H1 (cell line): ENCODE measurements around the gene BORCS6. TPM values are rescaled to one million over a fixed set of nuclear protein-coding genes. Genes with fewer than 3 reads are reported as not detected.
A peak's percentile ranks its signal among the peaks of the same experiment; 100 is the strongest.

ENCODE experiments used
- CTCF ChIA-PET: fragments of 300-600 bp; sonication (Branson Sonifier 250); formaldehyde crosslinking; loops from one replicate; lab custom pipeline; 2021; ENCODE audit not compliant: partially characterized antibody; lab: Charles Lee
- POLR2A ChIA-PET: fragments of 300-600 bp; sonication (Branson Sonifier 250); formaldehyde crosslinking; loops from one replicate; lab custom pipeline; 2021; ENCODE audit warnings: inconsistent platforms; ENCODE audit not compliant: partially characterized antibody; lab: Charles Lee
- DNase-seq, 2 experiments: peaks; one replicate each; pipeline versions ENCODE4 v3.0.0 to v3.0.0-alpha.2; 2010 to 2022; ENCODE audit warnings: low spot score in 2 of 2, low read depth in 1 of 2, mixed read lengths in 1 of 2
- FAIRE-seq: peaks from 2 replicates; lab custom pipeline; 2011; peaks lifted over from hg19 to GRCh38; lab: Jason Lieb, UNC
- H2AFZ ChIP-seq: 2 replicates; pipeline ENCODE4 v1.8.1; 2012; ENCODE audit warnings: low read length, inconsistent platforms
- H2AK5ac ChIP-seq: 2 replicates; pipeline ENCODE4 v1.6.1; 2013; ENCODE audit warnings: low read depth, low read length
- H2BK120ac ChIP-seq: replicated peaks from 2 replicates; pipeline ENCODE3; 2013; ENCODE audit warnings: low read depth, low read length, inconsistent platforms
- H2BK12ac ChIP-seq: 2 replicates; pipeline ENCODE4 v1.6.1; 2013; ENCODE audit warnings: low read depth, low read length
- H2BK15ac ChIP-seq: 2 replicates; pipeline ENCODE4 v1.6.1; 2013; ENCODE audit warnings: low read length
- H2BK20ac ChIP-seq: 2 replicates; pipeline ENCODE4 v1.6.1; 2013; ENCODE audit warnings: low read length
- H2BK5ac ChIP-seq: 2 replicates; pipeline ENCODE4 v1.6.1; 2013; ENCODE audit warnings: low read depth, low read length
- H3K14ac ChIP-seq: 2 replicates; pipeline ENCODE4 v1.6.1; 2013; ENCODE audit warnings: inconsistent platforms; ENCODE audit not compliant: insufficient read length
- H3K18ac ChIP-seq: 2 replicates; pipeline ENCODE4 v1.6.1; 2013; ENCODE audit warnings: low read length; ENCODE audit errors: extremely low read depth
- H3K23ac ChIP-seq: 2 replicates; pipeline ENCODE4 v1.6.1; 2013; ENCODE audit warnings: inconsistent platforms; ENCODE audit not compliant: insufficient read length
- H3K23me2 ChIP-seq: 2 replicates; pipeline ENCODE4 v1.6.1; 2013; ENCODE audit warnings: low read depth, low read length
- H3K27ac ChIP-seq: 2 replicates; pipeline ENCODE4 v1.6.1; 2011; ENCODE audit warnings: low read depth, low read length, inconsistent platforms
- H3K27me3 ChIP-seq, 4 experiments: replicated peaks in 1 of 4; 1 replicate in 1 of 4; 2 replicates in 3 of 4; pipeline versions ENCODE4 v1.6.1 to v1.8.1; 2011 to 2013; ENCODE audit warnings: low read length in 3 of 4, mild to moderate bottlenecking in 3 of 4, inconsistent platforms in 2 of 4, mixed read lengths in 2 of 4, moderate library complexity in 1 of 4; ENCODE audit not compliant: control insufficient read depth in 3 of 4, insufficient read depth in 3 of 4; ENCODE audit errors: extremely low read depth in 1 of 4
- H3K36me3 ChIP-seq, 4 experiments: 2 replicates each; pipeline versions ENCODE4 v1.6.1 to v1.8.1; 2011 to 2013; ENCODE audit warnings: mild to moderate bottlenecking in 4 of 4, low read length in 3 of 4, moderate library complexity in 2 of 4, control low read depth in 1 of 4, inconsistent platforms in 1 of 4; ENCODE audit not compliant: insufficient read depth in 4 of 4, control insufficient read depth in 2 of 4
- H3K4ac ChIP-seq: replicated peaks from 2 replicates; pipeline ENCODE3; 2013; ENCODE audit warnings: low read length, low read depth, mixed read lengths, inconsistent platforms; ENCODE audit not compliant: insufficient read length
- H3K4me1 ChIP-seq, 4 experiments: replicated peaks in 1 of 4; 1 replicate in 1 of 4; 2 replicates in 3 of 4; pipeline versions ENCODE4 v1.6.1 to v1.8.1; 2011 to 2013; ENCODE audit warnings: low read length in 3 of 4, inconsistent platforms in 2 of 4, mixed read lengths in 1 of 4; ENCODE audit not compliant: insufficient read depth in 4 of 4, control insufficient read depth in 3 of 4
- H3K4me2 ChIP-seq, 2 experiments: 2 replicates each; pipeline versions ENCODE4 v1.6.1 to v1.8.1; 2011 to 2013; ENCODE audit warnings: low read depth in 2 of 2, low read length in 2 of 2, control low read depth in 1 of 2, inconsistent platforms in 1 of 2, mild to moderate bottlenecking in 1 of 2; ENCODE audit not compliant: insufficient read depth in 1 of 2
- H3K4me3 ChIP-seq, 4 experiments: fragments of 200-600, 300-600 bp in 1 of 4; sonication (generic), shearing (Covaris generic), sonication (Bioruptor Twin) in 1 of 4; 2 replicates each; pipeline versions ENCODE4 v1.5.1 to v1.8.1; 2011 to 2016; ENCODE audit warnings: low read length in 4 of 4, low read depth in 3 of 4, control low read depth in 2 of 4, inconsistent platforms in 2 of 4, mild to moderate bottlenecking in 2 of 4, mixed read lengths in 1 of 4, moderate library complexity in 1 of 4; ENCODE audit not compliant: insufficient read depth in 2 of 4; ENCODE audit errors: extremely low read depth in 1 of 4
- H3K56ac ChIP-seq: replicated peaks from 2 replicates; pipeline ENCODE3; 2013; ENCODE audit warnings: low read depth, mild to moderate bottlenecking, mixed read lengths, low read length, inconsistent platforms; ENCODE audit not compliant: insufficient read length
- H3K79me1 ChIP-seq: 2 replicates; pipeline ENCODE4 v1.6.1; 2013; ENCODE audit warnings: low read depth, low read length, control low read depth
- H3K79me2 ChIP-seq, 2 experiments: 2 replicates each; pipeline versions ENCODE4 v1.6.1 to v1.8.1; 2012 to 2013; ENCODE audit warnings: low read length in 2 of 2, mild to moderate bottlenecking in 2 of 2, inconsistent platforms in 1 of 2; ENCODE audit not compliant: insufficient read depth in 2 of 2, control insufficient read depth in 1 of 2
- H3K9ac ChIP-seq, 4 experiments: replicated peaks in 1 of 4; 1 replicate in 1 of 4; 2 replicates in 3 of 4; pipeline versions ENCODE4 v1.6.1 to v1.8.1; 2011 to 2013; ENCODE audit warnings: low read depth in 3 of 4, low read length in 3 of 4, control low read depth in 2 of 4, mild to moderate bottlenecking in 2 of 4, moderate library complexity in 2 of 4, inconsistent platforms in 1 of 4; ENCODE audit errors: extremely low read depth in 1 of 4
- H3K9me3 ChIP-seq, 2 experiments: 2 replicates each; pipeline versions ENCODE4 v1.6.1 to v1.8.1; 2012 to 2013; ENCODE audit warnings: mild to moderate bottlenecking in 2 of 2, moderate library complexity in 2 of 2, control low read depth in 1 of 2, inconsistent platforms in 1 of 2, low read depth in 1 of 2, low read length in 1 of 2, mixed read lengths in 1 of 2; ENCODE audit not compliant: insufficient read depth in 2 of 2
- H4K20me1 ChIP-seq, 2 experiments: replicated peaks in 1 of 2; 2 replicates each; pipeline versions ENCODE3 to v1.8.1; 2011 to 2013; ENCODE audit warnings: inconsistent platforms in 2 of 2, low read length in 2 of 2, mild to moderate bottlenecking in 1 of 2; ENCODE audit not compliant: insufficient read depth in 2 of 2, control insufficient read depth in 1 of 2
- H4K5ac ChIP-seq: 2 replicates; pipeline ENCODE4 v1.6.1; 2013; ENCODE audit warnings: low read length, low read depth, mixed read lengths, inconsistent platforms; ENCODE audit not compliant: insufficient read length
- H4K8ac ChIP-seq: 2 replicates; pipeline ENCODE4 v1.8.0; 2013; ENCODE audit warnings: mild to moderate bottlenecking, moderate library complexity, low read length, inconsistent platforms; ENCODE audit not compliant: insufficient read depth; ENCODE audit errors: extremely low read depth
- H4K91ac ChIP-seq: replicated peaks from 2 replicates; pipeline ENCODE3; 2013; ENCODE audit warnings: low read length, mixed read lengths, inconsistent platforms; ENCODE audit not compliant: insufficient read length
- ASH2L ChIP-seq: fragments of 200-600, 300-600 bp; sonication (generic); IDR thresholded peaks from one replicate; pipeline ENCODE4 v1.7.1; 2017; ENCODE audit warnings: low read length
- BACH1 ChIP-seq: IDR thresholded peaks from 2 replicates; pipeline ENCODE4 v1.6.1; 2012; ENCODE audit warnings: low read length, improper control_type of control experiment
- CHD1 ChIP-seq: IDR thresholded peaks from 2 replicates; pipeline ENCODE4 v1.6.1; 2012; ENCODE audit warnings: low read depth, low read length, improper control_type of control experiment
- JUN ChIP-seq: IDR thresholded peaks from 2 replicates; pipeline ENCODE4 v1.6.1; 2011; ENCODE audit warnings: low read depth, mild to moderate bottlenecking, improper control_type of control experiment, low read length
- NRF1 ChIP-seq: IDR thresholded peaks from 2 replicates; pipeline ENCODE4 v1.6.1; 2011; ENCODE audit warnings: mild to moderate bottlenecking, low read depth, low read length, improper control_type of control experiment
- POLR2A ChIP-seq, 2 experiments: IDR thresholded peaks; 1 replicate in 1 of 2; 2 replicates in 1 of 2; pipeline ENCODE4 v1.6.1; 2011; ENCODE audit warnings: low read depth in 2 of 2, low read length in 2 of 2, mild to moderate bottlenecking in 2 of 2; ENCODE audit errors: control extremely low read depth in 1 of 2
- POLR2AphosphoS5 ChIP-seq: IDR thresholded peaks from 2 replicates; pipeline ENCODE4 v1.6.1; 2011; ENCODE audit warnings: low read depth, low read length
- SIN3A ChIP-seq, 2 experiments: IDR thresholded peaks in 1 of 2; conservative IDR thresholded peaks in 1 of 2; 2 replicates each; pipeline ENCODE4 v1.6.1; 2011 to 2012; ENCODE audit warnings: low read length in 2 of 2, improper control_type of control experiment in 1 of 2, low read depth in 1 of 2, mild to moderate bottlenecking in 1 of 2
- SIX5 ChIP-seq: IDR thresholded peaks from 2 replicates; pipeline ENCODE4 v1.6.1; 2011; ENCODE audit warnings: mild to moderate bottlenecking, low read depth, low read length
- SP1 ChIP-seq: IDR thresholded peaks from 2 replicates; pipeline ENCODE4 v1.6.1; 2011; ENCODE audit warnings: low read depth, low read length
- SP2 ChIP-seq: IDR thresholded peaks from 2 replicates; pipeline ENCODE4 v1.6.1; 2012; ENCODE audit warnings: mild to moderate bottlenecking, low read length, inconsistent platforms
- TAF7 ChIP-seq: optimal IDR thresholded peaks from 2 replicates; pipeline ENCODE3; 2011; ENCODE audit warnings: low read depth, mild to moderate bottlenecking, inconsistent platforms, low read length, moderate library complexity, borderline replicate concordance
- TCF12 ChIP-seq: IDR thresholded peaks from 2 replicates; pipeline ENCODE4 v1.6.1; 2011; ENCODE audit warnings: low read depth, mild to moderate bottlenecking, low read length
- YY1 ChIP-seq: IDR thresholded peaks from 2 replicates; pipeline ENCODE4 v1.6.1; 2011; ENCODE audit warnings: low read depth, mild to moderate bottlenecking, low read length
- WGBS, 2 experiments: shearing (Covaris generic) in 1 of 2; methylation state at CpG; one replicate each; pipeline versions ENCODE4 v1.1.6 to v1.1.7; 2013 to 2015; ENCODE audit warnings: low lambda C conversion rate in 2 of 2, mixed read lengths in 2 of 2, inconsistent platforms in 1 of 2, low coverage in 1 of 2, missing lambda C conversion rate in 1 of 2; ENCODE audit not compliant: insufficient replicate concordance in 2 of 2, insufficient coverage in 1 of 2, insufficient read length in 1 of 2; ENCODE audit errors: extremely low coverage in 1 of 2, missing lambda C conversion rate in 1 of 2; 5-methylcytosine and 5-hydroxymethylcytosine counted together
- polyA plus RNA-seq, 7 experiments: library from polyadenylated mRNA; depleted of rRNA in 3 of 7; stranded (reverse) in 5 of 7; unstranded in 2 of 7; fragments of >200 nt in 5 of 7; fragments of 200-250 nt in 2 of 7; gene quantifications; 1 replicate in 5 of 7; 2 replicates in 1 of 7; 4 replicates in 1 of 7; pipeline versions ENCODE4 v1.2.1 to v1.2.3, GENCODE V29; 2011 to 2013; ENCODE audit warnings: missing spikeins in 2 of 7, mixed read lengths in 2 of 7
- total RNA-seq: library from RNA; stranded (reverse); fragmentation: NEBNext Ultra II Directional; extraction: Animal tissue kit (Norgen Biotek cat#: 25700); gene quantifications from 2 replicates; pipeline ENCODE4 v1.2.1, GENCODE V29; 2021

BORCS6 gene
- total and polyA plus RNA-seq, 2 of the 8 experiments (the other 6 are each of a cell fraction or from before 2014, with no cell fraction given): 3.3 to 3.6 TPM

DNA sequence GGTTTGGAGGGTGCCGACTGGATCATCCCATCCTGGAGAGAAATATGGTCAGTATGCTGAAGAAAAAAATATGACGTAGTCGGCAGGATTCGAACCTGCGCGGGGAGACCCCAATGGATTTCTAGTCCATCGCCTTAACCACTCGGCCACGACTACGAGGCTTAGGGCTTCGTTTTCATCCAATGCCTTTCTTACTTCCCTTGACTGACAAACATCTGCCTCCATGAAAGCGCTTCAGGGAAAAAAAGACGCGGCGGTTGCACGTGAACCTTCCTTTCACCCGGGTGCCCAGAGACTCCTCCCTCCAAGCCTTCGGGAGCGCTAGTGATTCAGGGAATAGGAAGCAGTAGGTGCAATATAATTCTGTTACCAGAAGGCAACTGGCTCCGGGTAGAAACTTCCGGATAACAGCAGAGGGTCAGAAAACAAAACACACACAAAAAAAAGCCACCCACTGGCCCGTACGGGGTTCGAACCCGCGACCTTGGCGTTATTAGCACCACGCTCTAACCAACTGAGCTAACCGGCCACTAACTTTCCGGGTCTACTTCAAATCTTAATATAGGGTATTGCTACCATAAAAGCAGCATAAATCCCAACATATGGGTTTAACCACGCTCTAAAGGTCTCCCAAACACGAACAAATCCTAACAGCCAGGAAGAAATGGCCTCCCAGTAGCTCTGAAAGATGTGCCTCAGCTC, 36.7 kb upstream of the BORCS6 start:
- CTCF ChIA-PET: interaction anchor here (0.6 to 2.2 kb wide), 5 partner anchors 11 to 301 kb away, joined by 3 to 6 read pairs (median 4); no protein-coding TSS in a partner anchor
- Histone ChIP-seq H3K79me1 (no peaks in the 10 kb centered on the region), H3K9me3 (no peaks in the 10 kb centered on the region), H2BK15ac (no peak overlapping the region), H3K4me1 (peaks cover 0 to 15% (median 2%) of the 10 kb centered on the region in 4 experiments; a peak in 4 of 7 replicates), H3K27me3 (no peaks in the 10 kb centered on the region), H3K56ac (no peak overlapping the region), H3K14ac (no peak overlapping the region), H2AK5ac (no peak overlapping the region), H2AFZ (no peak overlapping the region), H3K4me3 (peak overlapping the region; percentile 50 to 78 (median 72)), H4K20me1 (peaks cover 3 to 6% of the 10 kb centered on the region in 2 experiments), H3K4ac (no peak overlapping the region), H3K9ac (peak overlapping the region in 3 of 4 experiments; percentile 46 to 75 (median 52); a peak in 6 of 7 replicates), H2BK20ac (no peak overlapping the region), H3K36me3 (peaks cover 9 to 40% (median 23%) of the 10 kb centered on the region in 4 experiments), H3K23ac (no peak overlapping the region), H3K18ac (peak overlapping the region; percentile 36; the same call in 1 of the 2 replicates), H3K4me2 (peak overlapping the region; percentile 68 to 85), H3K27ac (peak overlapping the region; percentile 52; the same call in 1 of the 2 replicates), H2BK12ac (no peak overlapping the region), H2BK120ac (no peak overlapping the region), H3K23me2 (peaks cover 19% of the 10 kb centered on the region), H2BK5ac (no peak overlapping the region), H4K91ac (no peak overlapping the region), H4K8ac (no peak overlapping the region), H3K79me2 (no peaks in the 10 kb centered on the region), H4K5ac (no peak overlapping the region)
- WGBS, 2 experiments: 8% methylated on average over 32 of the region's 32 CpGs; no CpG with 5 or more reads in 1 of the 2 experiments
- POLR2A ChIA-PET: interaction anchor here (0.6 to 53.4 kb wide), 18 partner anchors 8 to 663 kb away, joined by 3 to 1521 read pairs (median 4); partner anchors contain the start of genes AURKB, BORCS6, CTC1 and PFAS
- FAIRE-seq: no peak
- peak in 1 of 2 experiments; percentile 90 for DNase-seq
- TF ChIP-seq ASH2L (peak; percentile 98), POLR2AphosphoS5 (peak; percentile 70), POLR2A (IDR thresholded peaks at IDR 0.05; ENCODE audit: control extremely low read depth in 1 of 2, low read depth in 2 of 2, low read length in 2 of 2) (peak; percentile 60 to 88), JUN (no peak), SP1 (no peak), NRF1 (peak; percentile 35; the same call in 1 of the 2 replicates), SIX5 (no peak), SP2 (no peak), TCF12 (no peak), BACH1 (0 out of 2 replicates have a peak, but pooled peaks have one; percentile 11), CHD1 (no peak), YY1 (0 out of 2 replicates have a peak, but pooled peaks have one; percentile 15), SIN3A (conservative IDR thresholded peaks at IDR 0.05 in 1 of 2, IDR thresholded peaks at IDR 0.05 in 1 of 2; ENCODE audit: low read depth in 1 of 2, low read length in 2 of 2) (no peak; a peak in 1 of 4 replicates), TAF7 (no peak)
